ENCODE measurements around the gene CTNNA1.

DNA sequence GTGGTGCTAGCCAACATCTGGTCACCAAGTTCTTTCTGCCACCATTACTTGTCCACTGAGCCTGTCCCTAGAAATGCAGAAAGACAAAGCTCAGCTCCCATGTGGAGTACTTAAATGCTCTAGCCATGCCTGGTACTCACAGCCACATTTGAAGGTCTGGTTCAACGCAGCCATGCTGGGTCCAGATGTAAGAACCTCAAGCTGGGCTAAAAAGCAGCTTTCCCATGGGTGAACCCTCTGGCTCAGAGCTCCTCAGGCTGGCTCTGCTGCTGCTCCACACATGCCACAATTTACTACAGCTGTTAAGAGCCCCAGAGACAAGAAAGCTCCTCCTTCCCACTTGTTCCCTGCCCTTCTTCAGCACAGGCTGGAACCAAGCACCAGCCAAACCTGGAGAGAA, 219.0 kb downstream of the CTNNA1 start:
- TF ChIP-seq, protein P1, sequence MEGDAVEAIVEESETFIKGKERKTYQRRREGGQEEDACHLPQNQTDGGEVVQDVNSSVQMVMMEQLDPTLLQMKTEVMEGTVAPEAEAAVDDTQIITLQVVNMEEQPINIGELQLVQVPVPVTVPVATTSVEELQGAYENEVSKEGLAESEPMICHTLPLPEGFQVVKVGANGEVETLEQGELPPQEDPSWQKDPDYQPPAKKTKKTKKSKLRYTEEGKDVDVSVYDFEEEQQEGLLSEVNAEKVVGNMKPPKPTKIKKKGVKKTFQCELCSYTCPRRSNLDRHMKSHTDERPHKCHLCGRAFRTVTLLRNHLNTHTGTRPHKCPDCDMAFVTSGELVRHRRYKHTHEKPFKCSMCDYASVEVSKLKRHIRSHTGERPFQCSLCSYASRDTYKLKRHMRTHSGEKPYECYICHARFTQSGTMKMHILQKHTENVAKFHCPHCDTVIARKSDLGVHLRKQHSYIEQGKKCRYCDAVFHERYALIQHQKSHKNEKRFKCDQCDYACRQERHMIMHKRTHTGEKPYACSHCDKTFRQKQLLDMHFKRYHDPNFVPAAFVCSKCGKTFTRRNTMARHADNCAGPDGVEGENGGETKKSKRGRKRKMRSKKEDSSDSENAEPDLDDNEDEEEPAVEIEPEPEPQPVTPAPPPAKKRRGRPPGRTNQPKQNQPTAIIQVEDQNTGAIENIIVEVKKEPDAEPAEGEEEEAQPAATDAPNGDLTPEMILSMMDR (IDR thresholded peaks at IDR 0.05; ENCODE audit: low read depth, low read length, poor library complexity, severe bottlenecking) = no peak
- no peak for TF ChIP-seq EZH2phosphoT487 (IDR thresholded peaks at IDR 0.05; ENCODE audit: borderline replicate concordance, low read length)
